HUES64 (cell line): ENCODE data around the gene PHLDA2.

Experiments used
- H3K27ac ChIP-seq: 2 replicates; pipeline ENCODE4 v1.7.0; 2013; ENCODE audit warnings: low read depth, low read length, inconsistent platforms
- H3K27me3 ChIP-seq: 2 replicates; pipeline ENCODE4 v1.6.1; 2013; ENCODE audit warnings: mild to moderate bottlenecking, low read length; ENCODE audit not compliant: insufficient read depth
- H3K36me3 ChIP-seq: 2 replicates; pipeline ENCODE4 v1.6.1; 2013; ENCODE audit warnings: mild to moderate bottlenecking, low read length; ENCODE audit not compliant: insufficient read depth
- H3K4me1 ChIP-seq: 2 replicates; pipeline ENCODE4 v1.6.1; 2013; ENCODE audit warnings: mild to moderate bottlenecking, low read length, moderate library complexity; ENCODE audit not compliant: insufficient read depth
- H3K4me3 ChIP-seq: 2 replicates; pipeline ENCODE4 v1.5.1; 2013; ENCODE audit warnings: mild to moderate bottlenecking, low read length, moderate library complexity
- H3K9ac ChIP-seq: 2 replicates; pipeline ENCODE4 v1.6.1; 2013; ENCODE audit warnings: mild to moderate bottlenecking, low read depth, low read length
- H3K9me3 ChIP-seq: 2 replicates; pipeline ENCODE4 v1.6.1; 2013; ENCODE audit warnings: low read depth, low read length; ENCODE audit not compliant: insufficient read depth
- WGBS: fragments of 150-250, 120-280 bp; methylation state at CpG from one replicate; pipeline ENCODE4 v1.1.7; 2013; ENCODE audit warnings: missing lambda C conversion rate; 5-methylcytosine and 5-hydroxymethylcytosine counted together

Gene PHLDA2

GRCh38 chr11:2883640-2883978 is 45.6 kb downstream of the PHLDA2 start:
- Histone ChIP-seq H3K4me3 (peak overlapping the region; percentile 57), H3K36me3 (no peaks in the 10 kb centered on the region), H3K9me3 (no peaks in the 10 kb centered on the region), H3K4me1 (peaks cover 27% of the 10 kb centered on the region), H3K27me3 (peaks cover 80% of the 10 kb centered on the region), H3K27ac (no peak overlapping the region), H3K9ac (peak overlapping the region; percentile 57)
- WGBS = 9% methylated on average over 24 of the region's 24 CpGs

DNA sequence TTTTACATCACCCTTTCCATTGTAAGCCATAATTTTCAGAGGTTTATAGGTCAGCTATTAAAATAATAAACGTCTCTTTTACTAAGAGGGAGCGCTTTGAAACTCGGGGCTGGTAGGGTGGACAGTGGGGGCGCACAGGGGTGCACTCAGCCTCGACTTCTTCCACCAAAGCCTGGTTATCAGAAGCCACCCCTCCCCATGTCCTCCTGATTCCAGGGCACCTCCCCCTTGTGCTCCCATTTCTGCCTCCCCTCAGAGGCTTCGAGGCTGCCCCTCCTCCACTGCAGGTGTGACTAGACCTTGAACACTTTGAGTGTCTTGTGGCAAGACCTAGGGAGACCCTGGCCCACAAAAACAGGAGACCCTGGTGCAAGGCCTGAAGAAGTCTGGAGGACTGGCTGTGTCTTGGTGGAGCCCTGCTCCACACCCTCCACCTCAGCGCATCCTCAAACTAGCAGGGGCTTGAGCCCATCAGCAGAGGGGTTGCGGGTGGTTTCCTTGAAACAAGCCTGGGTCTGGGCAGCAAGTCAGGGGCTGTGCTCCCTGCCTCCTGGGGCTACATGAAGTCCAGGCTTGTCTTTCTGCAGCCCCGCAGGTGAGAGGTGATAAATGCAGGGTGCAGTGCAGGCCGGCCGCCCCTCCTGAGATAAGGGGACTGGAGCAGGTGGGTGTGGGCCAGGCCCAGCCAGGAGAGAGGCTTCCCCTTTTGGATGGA is 46.7 kb downstream of the PHLDA2 start:
- Histone ChIP-seq H3K27me3 (peaks cover 75% of the 10 kb centered on the region), H3K9me3 (no peaks in the 10 kb centered on the region), H3K4me3 (no peak overlapping the region), H3K9ac (no peak overlapping the region), H3K4me1 (peaks cover 25% of the 10 kb centered on the region), H3K36me3 (no peaks in the 10 kb centered on the region), H3K27ac (no peak overlapping the region)
- WGBS = 84% methylated on average over 11 of the region's 11 CpGs

GRCh38 chr11:2881981-2882375 is 47.2 kb downstream of the PHLDA2 start:
- Histone ChIP-seq H3K4me1 (peaks cover 20% of the 10 kb centered on the region), H3K27ac (no peak overlapping the region), H3K36me3 (no peaks in the 10 kb centered on the region), H3K4me3 (no peak overlapping the region), H3K9ac (no peak overlapping the region), H3K9me3 (no peaks in the 10 kb centered on the region), H3K27me3 (peaks cover 69% of the 10 kb centered on the region)
- 78% methylated on average over 12 of the region's 12 CpGs for WGBS

DNA sequence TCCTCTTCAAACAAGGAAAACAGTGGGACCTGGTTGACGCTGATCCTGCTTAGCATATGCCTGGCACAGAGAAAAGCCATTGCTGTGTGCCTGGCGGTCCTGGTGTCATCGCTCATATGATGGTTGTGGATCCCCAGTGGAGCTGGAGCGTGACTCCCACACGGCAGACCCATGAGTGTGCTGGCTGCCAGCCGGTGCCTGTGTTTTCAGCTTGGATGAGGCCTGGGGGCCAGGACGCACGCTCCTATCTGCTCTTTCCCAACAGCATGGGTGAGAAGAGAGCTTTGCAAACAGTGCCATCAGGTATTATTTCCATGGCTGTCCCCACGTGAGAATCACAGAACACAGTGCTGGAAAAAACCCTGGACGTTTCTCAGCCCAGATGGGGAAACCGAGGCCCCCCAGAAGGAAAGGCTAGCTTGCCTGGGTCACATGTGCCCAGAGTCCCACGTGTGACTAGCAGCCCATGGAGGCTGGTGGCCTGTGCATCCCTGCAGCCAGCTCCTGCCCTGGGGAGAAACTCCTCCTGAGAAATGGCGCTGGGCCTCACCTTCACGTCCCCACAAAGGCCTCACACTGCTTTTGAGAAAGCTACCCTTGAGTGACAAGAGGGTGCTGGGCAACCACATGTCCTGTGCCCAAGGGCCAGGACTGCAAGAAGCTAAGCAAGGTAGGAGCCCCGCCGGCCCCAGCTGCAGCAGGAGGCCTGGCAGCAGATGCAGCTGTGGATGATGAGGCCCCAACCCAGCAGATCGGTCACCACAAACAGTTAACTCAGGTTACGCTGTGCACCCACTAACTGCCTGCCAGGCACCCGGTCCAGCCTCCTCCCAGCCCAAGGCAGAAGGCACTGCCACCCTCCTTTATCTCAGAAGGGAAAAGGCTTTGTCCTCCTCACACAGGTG is 47.9 kb downstream of the PHLDA2 start:
- Histone ChIP-seq H3K4me1 (peaks cover 17% of the 10 kb centered on the region), H3K27me3 (peaks cover 63% of the 10 kb centered on the region), H3K36me3 (no peaks in the 10 kb centered on the region), H3K27ac (no peak overlapping the region), H3K9me3 (no peaks in the 10 kb centered on the region), H3K9ac (no peak overlapping the region), H3K4me3 (no peak overlapping the region)
- 90% methylated on average over 19 of the region's 19 CpGs for WGBS

- no peak overlapping the region for H3K9ac ChIP-seq
Observed at GRCh38 chr11:2880646-2881045, 48.6 kb downstream of the PHLDA2 start.

DNA sequence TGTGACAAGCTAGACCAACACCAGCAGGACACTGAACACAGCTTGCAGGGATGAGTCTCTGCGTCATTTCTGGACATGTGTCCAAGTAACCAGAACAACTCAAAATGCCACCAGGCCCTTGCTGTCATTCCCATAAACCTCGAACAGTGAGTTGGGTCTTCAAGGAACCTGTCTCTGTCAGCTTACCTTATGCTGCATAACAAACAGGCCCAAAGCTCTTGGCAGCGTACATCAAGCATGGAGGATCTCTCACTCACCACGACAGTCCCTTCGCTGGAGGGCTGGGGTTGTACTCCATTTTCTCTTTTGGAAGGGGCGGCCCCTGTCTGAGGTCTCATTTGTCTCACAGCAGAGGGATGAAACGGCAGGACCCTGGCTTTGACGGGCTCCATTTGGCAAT is 50.4 kb downstream of the PHLDA2 start:
- no peak overlapping the region for H3K9ac ChIP-seq
- H3K27ac ChIP-seq = no peak overlapping the region
- WGBS = 95% methylated on average over 8 of the region's 8 CpGs
- H3K27me3 ChIP-seq = peaks cover 55% of the 10 kb centered on the region
- no peaks in the 10 kb centered on the region for H3K36me3 ChIP-seq
- H3K4me3 ChIP-seq = no peak overlapping the region
- peaks cover 4% of the 10 kb centered on the region; the same call in 1 of the 2 replicates for H3K9me3 ChIP-seq
- peaks cover 16% of the 10 kb centered on the region for H3K4me1 ChIP-seq

More at GRCh38 chr11:2880646-2881045, 48.6 kb downstream of the PHLDA2 start:
- H3K4me1 ChIP-seq = peaks cover 16% of the 10 kb centered on the region
- no peak overlapping the region for H3K27ac ChIP-seq
- no peak overlapping the region for H3K4me3 ChIP-seq
- no peaks in the 10 kb centered on the region for H3K36me3 ChIP-seq
- H3K9me3 ChIP-seq = no peaks in the 10 kb centered on the region
- 94% methylated on average over 7 of the region's 7 CpGs for whole genome bisulfite sequencing
- H3K27me3 ChIP-seq = peaks cover 60% of the 10 kb centered on the region
